Stomach (tissue), 4 donors: ENCODE measurements around the gene B4GALNT4.

Experiments used
- POLR2A ChIP-seq, 4 donors: fragments of 450-650 bp; IDR thresholded peaks; one replicate each; pipeline ENCODE4 v1.6.1; 2016; ENCODE audit warnings: antibody characterized with exemption in 4 of 4, control low read depth in 2 of 4, mild to moderate bottlenecking in 1 of 4, moderate library complexity in 1 of 4
- POLR2AphosphoS5 ChIP-seq, 3 donors: sonication (generic); formaldehyde crosslinking; IDR thresholded peaks; one replicate each; pipeline ENCODE4 v1.6.1; 2016; ENCODE audit warnings: antibody characterized with exemption in 3 of 3
- TF ChIP-seq, protein P1 (sequence below), 7 experiments: fragments of 450-650 bp in 4 of 7; fragments of 200-600 bp in 3 of 7; sonication (generic) in 3 of 7; IDR thresholded peaks; one replicate each; pipeline ENCODE4 v1.5.1; 2016 to 2019; ENCODE audit warnings: antibody characterized with exemption in 7 of 7, control low read depth in 2 of 7, mild to moderate bottlenecking in 1 of 7

DNA sequence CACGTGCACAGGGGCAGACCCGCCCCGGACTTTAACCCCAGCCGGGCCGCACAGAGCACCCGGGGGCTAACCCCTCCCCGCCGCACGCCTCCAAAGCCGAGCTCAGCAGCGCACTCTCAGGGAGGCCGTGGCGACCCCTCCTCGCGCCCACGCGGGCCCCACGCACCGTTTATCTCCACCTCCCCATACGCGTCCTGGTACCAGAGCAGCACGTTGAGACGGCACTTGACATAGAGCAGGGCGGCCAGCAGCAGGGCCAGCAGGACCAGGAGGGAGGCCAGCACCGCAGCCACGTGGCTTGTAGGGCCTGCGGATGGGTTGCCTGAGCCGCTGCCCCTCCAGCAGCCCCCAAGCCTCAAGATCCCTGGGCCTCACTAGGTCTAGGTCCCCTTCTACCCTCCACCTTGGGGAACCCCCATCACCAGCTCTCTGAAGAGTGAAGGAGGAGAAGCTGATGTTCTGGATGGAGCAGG lies 38.4 kb downstream of the B4GALNT4 start:
- TF ChIP-seq POLR2A (IDR thresholded peaks at IDR 0.05), result no peak
- TF ChIP-seq, protein P1, sequence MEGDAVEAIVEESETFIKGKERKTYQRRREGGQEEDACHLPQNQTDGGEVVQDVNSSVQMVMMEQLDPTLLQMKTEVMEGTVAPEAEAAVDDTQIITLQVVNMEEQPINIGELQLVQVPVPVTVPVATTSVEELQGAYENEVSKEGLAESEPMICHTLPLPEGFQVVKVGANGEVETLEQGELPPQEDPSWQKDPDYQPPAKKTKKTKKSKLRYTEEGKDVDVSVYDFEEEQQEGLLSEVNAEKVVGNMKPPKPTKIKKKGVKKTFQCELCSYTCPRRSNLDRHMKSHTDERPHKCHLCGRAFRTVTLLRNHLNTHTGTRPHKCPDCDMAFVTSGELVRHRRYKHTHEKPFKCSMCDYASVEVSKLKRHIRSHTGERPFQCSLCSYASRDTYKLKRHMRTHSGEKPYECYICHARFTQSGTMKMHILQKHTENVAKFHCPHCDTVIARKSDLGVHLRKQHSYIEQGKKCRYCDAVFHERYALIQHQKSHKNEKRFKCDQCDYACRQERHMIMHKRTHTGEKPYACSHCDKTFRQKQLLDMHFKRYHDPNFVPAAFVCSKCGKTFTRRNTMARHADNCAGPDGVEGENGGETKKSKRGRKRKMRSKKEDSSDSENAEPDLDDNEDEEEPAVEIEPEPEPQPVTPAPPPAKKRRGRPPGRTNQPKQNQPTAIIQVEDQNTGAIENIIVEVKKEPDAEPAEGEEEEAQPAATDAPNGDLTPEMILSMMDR (IDR thresholded peaks at IDR 0.05), result no peak
- no peak for TF ChIP-seq POLR2AphosphoS5 (IDR thresholded peaks at IDR 0.05)
